ENCODE data around the gene CAMTA1.
"Not testable (repeated sequence)": the region's sequence is repeated elsewhere in the genome, so short reads cannot be mapped to it uniquely, and the experiment has no call there.

The CAMTA1 gene

DNA sequence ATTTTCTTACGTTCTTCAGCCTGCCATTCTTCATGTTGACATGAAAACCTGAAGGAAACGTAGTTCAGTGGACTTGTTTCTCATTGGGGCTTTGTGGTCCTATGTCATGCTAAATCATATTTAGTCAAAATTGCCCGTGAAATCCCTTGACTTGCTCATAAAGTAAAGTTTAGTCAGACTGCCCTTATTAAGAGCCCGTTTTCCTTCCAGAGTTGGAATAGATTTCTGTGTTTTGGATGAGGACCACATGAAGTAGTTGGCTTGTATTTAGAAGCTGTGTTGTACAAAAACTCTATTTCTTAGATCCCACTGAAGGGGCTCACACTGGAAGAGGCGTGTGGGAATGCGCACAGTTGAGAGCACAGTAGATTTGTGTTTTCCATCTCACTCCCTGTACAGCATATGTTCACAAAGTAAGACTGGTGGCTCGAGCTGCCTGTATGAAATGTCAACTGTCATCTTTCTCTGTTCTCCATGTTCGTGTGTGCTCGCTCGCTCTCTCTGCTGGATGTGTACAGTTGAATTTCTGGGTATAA, 42.4 kb downstream of the CAMTA1 start:
- no peak overlapping the region for H3K4me3 ChIP-seq (ENCODE audit: low read depth, low read length)
- TF ChIP-seq, protein P1, sequence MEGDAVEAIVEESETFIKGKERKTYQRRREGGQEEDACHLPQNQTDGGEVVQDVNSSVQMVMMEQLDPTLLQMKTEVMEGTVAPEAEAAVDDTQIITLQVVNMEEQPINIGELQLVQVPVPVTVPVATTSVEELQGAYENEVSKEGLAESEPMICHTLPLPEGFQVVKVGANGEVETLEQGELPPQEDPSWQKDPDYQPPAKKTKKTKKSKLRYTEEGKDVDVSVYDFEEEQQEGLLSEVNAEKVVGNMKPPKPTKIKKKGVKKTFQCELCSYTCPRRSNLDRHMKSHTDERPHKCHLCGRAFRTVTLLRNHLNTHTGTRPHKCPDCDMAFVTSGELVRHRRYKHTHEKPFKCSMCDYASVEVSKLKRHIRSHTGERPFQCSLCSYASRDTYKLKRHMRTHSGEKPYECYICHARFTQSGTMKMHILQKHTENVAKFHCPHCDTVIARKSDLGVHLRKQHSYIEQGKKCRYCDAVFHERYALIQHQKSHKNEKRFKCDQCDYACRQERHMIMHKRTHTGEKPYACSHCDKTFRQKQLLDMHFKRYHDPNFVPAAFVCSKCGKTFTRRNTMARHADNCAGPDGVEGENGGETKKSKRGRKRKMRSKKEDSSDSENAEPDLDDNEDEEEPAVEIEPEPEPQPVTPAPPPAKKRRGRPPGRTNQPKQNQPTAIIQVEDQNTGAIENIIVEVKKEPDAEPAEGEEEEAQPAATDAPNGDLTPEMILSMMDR (IDR thresholded peaks at IDR 0.05; ENCODE audit: control insufficient read depth, extremely low read depth, insufficient read depth) = no peak
- no peak for DNase-seq (ENCODE audit: low read depth)

GRCh38 chr1:6831366-6831765, 46.1 kb downstream of the CAMTA1 start:
- H3K4me3 ChIP-seq (ENCODE audit: low read depth, low read length) = no peak overlapping the region
- TF ChIP-seq, protein P1 (IDR thresholded peaks at IDR 0.05; ENCODE audit: control insufficient read depth, extremely low read depth, insufficient read depth) = no peak
- no peak for DNase-seq (ENCODE audit: low read depth)

DNA sequence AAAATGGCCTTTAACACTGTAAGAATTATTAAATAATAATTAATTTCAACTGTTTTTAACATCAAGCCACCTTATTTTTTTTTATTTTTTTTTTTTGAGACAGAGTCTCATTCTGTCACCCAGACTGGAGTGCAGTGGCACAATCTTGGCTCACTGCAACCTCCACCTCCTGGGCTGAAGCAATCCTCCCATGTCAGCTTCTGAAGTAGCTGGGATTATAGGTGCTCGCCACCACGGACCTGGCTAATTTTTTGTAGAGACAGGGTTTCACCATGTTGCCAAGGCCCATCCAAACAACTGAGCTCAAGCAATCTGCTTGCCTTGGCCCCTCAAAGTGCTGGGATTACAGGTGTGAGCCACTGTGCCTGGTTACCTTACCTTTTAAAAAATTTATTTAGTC, 46.8 kb downstream of the CAMTA1 start:
- not testable (repeated sequence) for H3K4me3 ChIP-seq (ENCODE audit: low read depth, low read length); DNase-seq (ENCODE audit: low read depth)

DNA sequence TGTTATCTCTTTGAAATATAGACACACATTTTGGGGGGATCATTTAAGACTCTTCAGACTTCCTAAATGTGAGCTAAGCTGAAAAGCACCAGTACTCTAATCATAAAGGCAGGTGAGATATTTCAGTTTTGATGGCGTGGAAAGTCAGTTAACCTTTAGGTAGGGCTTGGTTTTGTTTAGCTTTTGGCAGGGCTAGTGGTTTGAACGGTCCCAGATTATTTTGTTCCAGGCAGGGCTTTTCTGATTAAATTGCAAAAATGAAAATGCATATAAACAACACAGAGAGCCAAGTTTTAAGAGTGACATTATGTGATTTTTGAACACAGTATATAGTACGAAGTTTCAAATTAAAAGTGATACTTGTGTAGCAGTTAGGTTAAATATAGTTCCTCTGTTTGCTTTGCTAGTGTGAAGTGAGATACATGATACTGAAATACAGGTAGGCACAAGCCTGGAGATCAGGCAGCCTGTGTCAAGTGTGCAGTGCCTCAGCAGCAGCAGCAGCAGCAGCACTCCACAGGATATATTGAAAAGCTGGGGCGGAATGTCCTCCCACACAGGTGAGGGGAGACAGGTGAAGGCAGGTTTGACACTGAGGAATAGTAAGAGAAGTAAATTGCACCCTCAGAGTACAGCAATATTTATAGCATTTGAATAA, 47.4 kb downstream of the CAMTA1 start:
- no peak overlapping the region for H3K4me3 ChIP-seq (ENCODE audit: low read depth, low read length)
- TF ChIP-seq, protein P1 (IDR thresholded peaks at IDR 0.05; ENCODE audit: control insufficient read depth, extremely low read depth, insufficient read depth) = no peak
- no peak for DNase-seq (ENCODE audit: low read depth)

- TF ChIP-seq, protein P1 (IDR thresholded peaks at IDR 0.05; ENCODE audit: control insufficient read depth, extremely low read depth, insufficient read depth) = no peak
- no peak overlapping the region for H3K4me3 ChIP-seq (ENCODE audit: low read depth, low read length)
- DNase-seq (ENCODE audit: low read depth) = no peak
Measured at GRCh38 chr1:6833804-6834203, 48.5 kb downstream of the CAMTA1 start.

DNA sequence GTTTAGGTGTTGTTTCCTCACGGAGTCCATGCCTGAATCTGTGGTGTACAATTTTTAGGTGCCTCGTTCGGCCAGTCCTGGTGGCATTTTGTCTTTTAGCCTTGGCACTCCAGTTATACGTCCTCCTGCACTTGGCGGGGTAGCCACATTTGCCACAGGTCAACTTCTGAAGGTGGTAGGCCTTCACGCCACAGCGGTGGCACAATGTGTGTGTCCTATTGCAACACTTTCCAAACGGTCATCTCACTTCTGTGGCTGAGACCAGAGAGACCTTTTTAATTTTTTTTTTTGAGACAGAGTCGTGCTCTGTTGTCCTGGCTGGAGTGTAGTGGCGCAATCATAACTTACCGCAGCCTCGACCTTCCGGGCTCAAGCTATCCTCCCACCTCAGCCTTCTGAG, 49.1 kb downstream of the CAMTA1 start:
- DNase-seq (ENCODE audit: low read depth) = no peak
- TF ChIP-seq, protein P1 (IDR thresholded peaks at IDR 0.05; ENCODE audit: control insufficient read depth, extremely low read depth, insufficient read depth) = no peak
- no peak overlapping the region for H3K4me3 ChIP-seq (ENCODE audit: low read depth, low read length)

GRCh38 chr1:6835139-6835538, 49.9 kb downstream of the CAMTA1 start:
- no peak overlapping the region for H3K4me3 ChIP-seq (ENCODE audit: low read depth, low read length)
- TF ChIP-seq, protein P1 (IDR thresholded peaks at IDR 0.05; ENCODE audit: control insufficient read depth, extremely low read depth, insufficient read depth) = no peak
- DNase-seq (ENCODE audit: low read depth) = no peak
